ENCODE results near the gene SHB. TPM values are rescaled to one million over a fixed set of nuclear protein-coding genes. Genes with fewer than 3 reads are reported as not detected.

The SHB gene
- total RNA-seq, 1 experiment from 2014 or later = 12.2 TPM

- TF ChIP-seq, protein P1, sequence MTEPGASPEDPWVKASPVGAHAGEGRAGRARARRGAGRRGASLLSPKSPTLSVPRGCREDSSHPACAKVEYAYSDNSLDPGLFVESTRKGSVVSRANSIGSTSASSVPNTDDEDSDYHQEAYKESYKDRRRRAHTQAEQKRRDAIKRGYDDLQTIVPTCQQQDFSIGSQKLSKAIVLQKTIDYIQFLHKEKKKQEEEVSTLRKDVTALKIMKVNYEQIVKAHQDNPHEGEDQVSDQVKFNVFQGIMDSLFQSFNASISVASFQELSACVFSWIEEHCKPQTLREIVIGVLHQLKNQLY (CRISPR knock-in tag; IDR thresholded peaks at IDR 0.05) = no peak
Observed at GRCh38 chr9:38008168-38009034, 60.6 kb downstream of the SHB start (continued).

DNA sequence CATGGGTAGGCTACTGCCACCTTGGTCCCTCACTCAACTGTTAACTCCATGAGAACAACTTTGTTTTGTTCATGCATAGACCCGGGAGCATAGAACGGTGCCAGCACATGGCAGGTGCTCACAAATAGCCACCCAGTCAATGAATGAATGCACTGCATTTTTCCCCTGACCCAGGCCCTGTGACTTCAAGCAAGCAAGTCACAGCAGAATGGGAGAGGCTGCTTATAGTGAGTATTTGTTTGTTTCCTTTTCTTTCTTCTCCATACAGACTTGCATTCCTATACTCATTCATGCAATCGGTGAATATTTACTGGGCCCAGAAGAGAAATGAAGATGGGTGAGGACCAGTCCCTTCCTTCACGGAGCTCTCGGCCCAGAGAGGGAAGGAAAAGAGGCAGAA is 62.0 kb downstream of the SHB start:
- no peak overlapping the region; the same call in 1 of the 2 replicates for H3K27ac Mint-ChIP-seq
- TF ChIP-seq, protein P2, sequence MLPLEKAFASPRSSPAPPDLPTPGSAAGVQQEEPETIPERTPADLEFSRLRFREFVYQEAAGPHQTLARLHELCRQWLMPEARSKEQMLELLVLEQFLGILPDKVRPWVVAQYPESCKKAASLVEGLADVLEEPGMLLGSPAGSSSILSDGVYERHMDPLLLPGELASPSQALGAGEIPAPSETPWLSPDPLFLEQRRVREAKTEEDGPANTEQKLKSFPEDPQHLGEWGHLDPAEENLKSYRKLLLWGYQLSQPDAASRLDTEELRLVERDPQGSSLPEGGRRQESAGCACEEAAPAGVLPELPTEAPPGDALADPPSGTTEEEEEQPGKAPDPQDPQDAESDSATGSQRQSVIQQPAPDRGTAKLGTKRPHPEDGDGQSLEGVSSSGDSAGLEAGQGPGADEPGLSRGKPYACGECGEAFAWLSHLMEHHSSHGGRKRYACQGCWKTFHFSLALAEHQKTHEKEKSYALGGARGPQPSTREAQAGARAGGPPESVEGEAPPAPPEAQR (CRISPR knock-in tag; IDR thresholded peaks at IDR 0.05) = no peak
- no peak for TF ChIP-seq ESRRA (CRISPR knock-in tag; IDR thresholded peaks at IDR 0.05; ENCODE audit: borderline replicate concordance)
- peaks cover 36% of the 10 kb centered on the region for H3K4me1 Mint-ChIP-seq
- ChIA-PET CTCF (interaction anchor here (1.2 to 2.4 kb wide), 2 partner anchors 11 to 81 kb away, joined by 3 to 12 read pairs; no protein-coding TSS in a partner anchor), POLR2A (no interaction called here)
- no peak overlapping the region for H3K4me3 Mint-ChIP-seq
- no peak for DNase-seq (ENCODE audit: low spot score)
- H3K36me3 Mint-ChIP-seq = no peaks in the 10 kb centered on the region
- no peaks in the 10 kb centered on the region for H3K27me3 Mint-ChIP-seq (ENCODE audit: low read depth)
- H3K9me3 Mint-ChIP-seq = no peaks in the 10 kb centered on the region
- no peak for ATAC-seq

DNA sequence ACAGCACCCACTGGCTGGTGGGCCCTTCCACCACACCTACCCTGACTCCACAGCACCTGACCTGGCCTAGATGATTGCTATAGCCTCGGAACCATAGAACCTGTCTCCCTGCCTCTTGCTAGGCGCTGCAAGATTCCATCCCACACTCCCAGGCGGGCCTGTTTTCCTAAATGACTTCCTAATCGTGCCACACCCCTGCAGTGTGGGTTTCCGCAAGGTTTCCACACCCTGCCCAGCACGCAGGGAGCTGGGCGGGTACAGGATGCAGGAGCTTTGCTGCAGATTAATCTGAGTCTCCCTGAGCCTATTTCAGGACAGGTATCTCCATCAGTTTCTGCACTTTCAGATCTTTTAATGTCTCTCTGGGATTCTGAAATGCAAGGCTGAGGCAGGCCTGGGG is 62.9 kb downstream of the SHB start:
- ChIA-PET POLR2A (no interaction called here), CTCF (interaction anchor here (0.6 to 1.2 kb wide), 2 partner anchors 82 to 258 kb away, joined by 3 read pairs; no protein-coding TSS in a partner anchor)
- ATAC-seq (no peak), DNase-seq (ENCODE audit: low spot score) (no peak)
- Mint-ChIP-seq H3K4me1 (peaks cover 36% of the 10 kb centered on the region), H3K9me3 (no peaks in the 10 kb centered on the region), H3K36me3 (no peaks in the 10 kb centered on the region), H3K27me3 (ENCODE audit: low read depth) (no peaks in the 10 kb centered on the region), H3K27ac (peak overlapping the region; percentile 61; the same call in 1 of the 2 replicates), H3K4me3 (no peak overlapping the region)
- TF ChIP-seq FOXK1 (CRISPR knock-in tag; IDR thresholded peaks at IDR 0.05) (no peak), CBFB (CRISPR knock-in tag; IDR thresholded peaks at IDR 0.05; ENCODE audit: low read depth) (no peak), E2F1 (CRISPR knock-in tag; IDR thresholded peaks at IDR 0.05) (no peak), ERG (CRISPR knock-in tag; IDR thresholded peaks at IDR 0.05) (no peak), ZNF121 (CRISPR knock-in tag; IDR thresholded peaks at IDR 0.05) (no peak), GTF2I (CRISPR knock-in tag; conservative IDR thresholded peaks at IDR 0.05) (no peak), SMAD3 (CRISPR knock-in tag; IDR thresholded peaks at IDR 0.05; ENCODE audit: borderline replicate concordance) (no peak), NR3C1 (CRISPR knock-in tag; conservative IDR thresholded peaks at IDR 0.05; ENCODE audit: low read depth) (no peak), HMGXB4 (CRISPR knock-in tag; IDR thresholded peaks at IDR 0.05) (no peak), NR1H2 (CRISPR knock-in tag; IDR thresholded peaks at IDR 0.05) (no peak)
- TF ChIP-seq, protein P3, sequence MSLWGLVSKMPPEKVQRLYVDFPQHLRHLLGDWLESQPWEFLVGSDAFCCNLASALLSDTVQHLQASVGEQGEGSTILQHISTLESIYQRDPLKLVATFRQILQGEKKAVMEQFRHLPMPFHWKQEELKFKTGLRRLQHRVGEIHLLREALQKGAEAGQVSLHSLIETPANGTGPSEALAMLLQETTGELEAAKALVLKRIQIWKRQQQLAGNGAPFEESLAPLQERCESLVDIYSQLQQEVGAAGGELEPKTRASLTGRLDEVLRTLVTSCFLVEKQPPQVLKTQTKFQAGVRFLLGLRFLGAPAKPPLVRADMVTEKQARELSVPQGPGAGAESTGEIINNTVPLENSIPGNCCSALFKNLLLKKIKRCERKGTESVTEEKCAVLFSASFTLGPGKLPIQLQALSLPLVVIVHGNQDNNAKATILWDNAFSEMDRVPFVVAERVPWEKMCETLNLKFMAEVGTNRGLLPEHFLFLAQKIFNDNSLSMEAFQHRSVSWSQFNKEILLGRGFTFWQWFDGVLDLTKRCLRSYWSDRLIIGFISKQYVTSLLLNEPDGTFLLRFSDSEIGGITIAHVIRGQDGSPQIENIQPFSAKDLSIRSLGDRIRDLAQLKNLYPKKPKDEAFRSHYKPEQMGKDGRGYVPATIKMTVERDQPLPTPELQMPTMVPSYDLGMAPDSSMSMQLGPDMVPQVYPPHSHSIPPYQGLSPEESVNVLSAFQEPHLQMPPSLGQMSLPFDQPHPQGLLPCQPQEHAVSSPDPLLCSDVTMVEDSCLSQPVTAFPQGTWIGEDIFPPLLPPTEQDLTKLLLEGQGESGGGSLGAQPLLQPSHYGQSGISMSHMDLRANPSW (CRISPR knock-in tag; conservative IDR thresholded peaks at IDR 0.05; ENCODE audit: low read depth) = no peak
- TF ChIP-seq, protein P4, sequence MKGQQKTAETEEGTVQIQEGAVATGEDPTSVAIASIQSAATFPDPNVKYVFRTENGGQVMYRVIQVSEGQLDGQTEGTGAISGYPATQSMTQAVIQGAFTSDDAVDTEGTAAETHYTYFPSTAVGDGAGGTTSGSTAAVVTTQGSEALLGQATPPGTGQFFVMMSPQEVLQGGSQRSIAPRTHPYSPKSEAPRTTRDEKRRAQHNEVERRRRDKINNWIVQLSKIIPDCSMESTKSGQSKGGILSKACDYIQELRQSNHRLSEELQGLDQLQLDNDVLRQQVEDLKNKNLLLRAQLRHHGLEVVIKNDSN (CRISPR knock-in tag; IDR thresholded peaks at IDR 0.05) = no peak
- TF ChIP-seq, protein P5, sequence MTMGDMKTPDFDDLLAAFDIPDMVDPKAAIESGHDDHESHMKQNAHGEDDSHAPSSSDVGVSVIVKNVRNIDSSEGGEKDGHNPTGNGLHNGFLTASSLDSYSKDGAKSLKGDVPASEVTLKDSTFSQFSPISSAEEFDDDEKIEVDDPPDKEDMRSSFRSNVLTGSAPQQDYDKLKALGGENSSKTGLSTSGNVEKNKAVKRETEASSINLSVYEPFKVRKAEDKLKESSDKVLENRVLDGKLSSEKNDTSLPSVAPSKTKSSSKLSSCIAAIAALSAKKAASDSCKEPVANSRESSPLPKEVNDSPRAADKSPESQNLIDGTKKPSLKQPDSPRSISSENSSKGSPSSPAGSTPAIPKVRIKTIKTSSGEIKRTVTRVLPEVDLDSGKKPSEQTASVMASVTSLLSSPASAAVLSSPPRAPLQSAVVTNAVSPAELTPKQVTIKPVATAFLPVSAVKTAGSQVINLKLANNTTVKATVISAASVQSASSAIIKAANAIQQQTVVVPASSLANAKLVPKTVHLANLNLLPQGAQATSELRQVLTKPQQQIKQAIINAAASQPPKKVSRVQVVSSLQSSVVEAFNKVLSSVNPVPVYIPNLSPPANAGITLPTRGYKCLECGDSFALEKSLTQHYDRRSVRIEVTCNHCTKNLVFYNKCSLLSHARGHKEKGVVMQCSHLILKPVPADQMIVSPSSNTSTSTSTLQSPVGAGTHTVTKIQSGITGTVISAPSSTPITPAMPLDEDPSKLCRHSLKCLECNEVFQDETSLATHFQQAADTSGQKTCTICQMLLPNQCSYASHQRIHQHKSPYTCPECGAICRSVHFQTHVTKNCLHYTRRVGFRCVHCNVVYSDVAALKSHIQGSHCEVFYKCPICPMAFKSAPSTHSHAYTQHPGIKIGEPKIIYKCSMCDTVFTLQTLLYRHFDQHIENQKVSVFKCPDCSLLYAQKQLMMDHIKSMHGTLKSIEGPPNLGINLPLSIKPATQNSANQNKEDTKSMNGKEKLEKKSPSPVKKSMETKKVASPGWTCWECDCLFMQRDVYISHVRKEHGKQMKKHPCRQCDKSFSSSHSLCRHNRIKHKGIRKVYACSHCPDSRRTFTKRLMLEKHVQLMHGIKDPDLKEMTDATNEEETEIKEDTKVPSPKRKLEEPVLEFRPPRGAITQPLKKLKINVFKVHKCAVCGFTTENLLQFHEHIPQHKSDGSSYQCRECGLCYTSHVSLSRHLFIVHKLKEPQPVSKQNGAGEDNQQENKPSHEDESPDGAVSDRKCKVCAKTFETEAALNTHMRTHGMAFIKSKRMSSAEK (CRISPR knock-in tag; IDR thresholded peaks at IDR 0.05; ENCODE audit: borderline replicate concordance) = no peak

All from WTC11 (cell line).